HEK293 (cell line): ENCODE measurements around the gene CD164.

Experiments
- CTCF ChIA-PET: fragments of 350-600 bp; formaldehyde crosslinking; extraction: SDS; loops from one replicate; lab custom pipeline; 2021; ENCODE audit warnings: antibody characterized with exemption; lab: Yijun Ruan, JAX
- POLR2A ChIA-PET: fragments of 300-600 bp; formaldehyde crosslinking; extraction: SDS; loops from one replicate; lab custom pipeline; 2020; ENCODE audit warnings: antibody characterized with exemption, inconsistent platforms; lab: Yijun Ruan, JAX
- H3K27ac ChIP-seq: fragments of 200-500 bp; sonication (Bioruptor generic); 2 replicates; pipeline ENCODE4 v1.5.1; 2014; ENCODE audit warnings: low read depth, low read length, control low read depth, inconsistent platforms; ENCODE audit errors: extremely low read depth
- H3K36me3 ChIP-seq, 2 experiments: fragments of 200-500 bp in 1 of 2; sonication (Bioruptor generic) in 1 of 2; 1 replicate in 1 of 2; 2 replicates in 1 of 2; pipeline ENCODE4 v1.5.1; 2014 to 2017; ENCODE audit warnings: inconsistent platforms in 2 of 2, low read length in 2 of 2; ENCODE audit not compliant: control insufficient read depth in 2 of 2, insufficient read depth in 1 of 2
- H3K4me1 ChIP-seq: fragments of 200-500 bp; sonication (Bioruptor generic); 2 replicates; pipeline ENCODE4 v1.5.1; 2014; ENCODE audit warnings: mild to moderate bottlenecking, low read length, inconsistent platforms; ENCODE audit not compliant: control insufficient read depth, insufficient read depth
- H3K4me3 ChIP-seq: 2 replicates; pipeline ENCODE4 v1.5.1; 2011; ENCODE audit warnings: low read depth, mild to moderate bottlenecking, control low read depth, low read length, moderate library complexity
- H3K9me3 ChIP-seq: fragments of 200-500 bp; sonication (Bioruptor generic); 2 replicates; pipeline ENCODE4 v1.5.1; 2014; ENCODE audit warnings: low read depth, low read length, inconsistent platforms; ENCODE audit not compliant: control insufficient read depth, insufficient read depth
- HIC1 ChIP-seq: fragments of 450-650 bp; formaldehyde crosslinking; IDR thresholded peaks from 2 replicates; pipeline ENCODE4 v1.5.1; 2016; ENCODE audit warnings: missing biosample characterization, missing genetic modification characterization
- KLF1 ChIP-seq: fragments of 450-650 bp; formaldehyde crosslinking; IDR thresholded peaks from 2 replicates; pipeline ENCODE4 v1.5.1; 2016; ENCODE audit warnings: missing biosample characterization, missing genetic modification characterization
- PBX3 ChIP-seq: sonication (generic); formaldehyde crosslinking; IDR thresholded peaks from 2 replicates; pipeline ENCODE4 v1.8.1; 2022; ENCODE audit warnings: mild to moderate bottlenecking, moderate library complexity, missing genetic modification reagents
- RBAK ChIP-seq: fragments of 450-650 bp; formaldehyde crosslinking; IDR thresholded peaks from 2 replicates; pipeline ENCODE4 v1.5.1; 2016; ENCODE audit warnings: missing biosample characterization, missing genetic modification characterization
- SETDB1 ChIP-seq: IDR thresholded peaks from one replicate; pipeline ENCODE4 v1.6.1; 2017; ENCODE audit warnings: mild to moderate bottlenecking, low read length, moderate library complexity, mixed read lengths; ENCODE audit not compliant: insufficient read length
- SP3 ChIP-seq: fragments of 450-650 bp; formaldehyde crosslinking; IDR thresholded peaks from 2 replicates; pipeline ENCODE4 v1.5.1; 2016; ENCODE audit warnings: missing biosample characterization, missing genetic modification characterization
- ZBTB10 ChIP-seq: fragments of 450-650 bp; formaldehyde crosslinking; IDR thresholded peaks from 2 replicates; pipeline ENCODE4 v1.5.1; 2016; ENCODE audit warnings: missing biosample characterization, missing genetic modification characterization
- ZBTB17 ChIP-seq: fragments of 450-650 bp; formaldehyde crosslinking; IDR thresholded peaks from 2 replicates; pipeline ENCODE4 v1.5.1; 2016; ENCODE audit warnings: missing biosample characterization, missing genetic modification characterization
- ZNF146 ChIP-seq: fragments of 450-650 bp; formaldehyde crosslinking; IDR thresholded peaks from 2 replicates; pipeline ENCODE4 v1.5.1; 2016; ENCODE audit warnings: missing biosample characterization, missing genetic modification characterization
- ZNF223 ChIP-seq: fragments of 450-650 bp; formaldehyde crosslinking; IDR thresholded peaks from 2 replicates; pipeline ENCODE4 v1.5.1; 2016; ENCODE audit warnings: missing biosample characterization, missing genetic modification characterization
- ZNF274 ChIP-seq, 2 experiments: fragments of 200-500 bp in 1 of 2; fragments of 450-650 bp in 1 of 2; sonication (Bioruptor generic) in 1 of 2; formaldehyde crosslinking in 1 of 2; IDR thresholded peaks; 2 replicates each; pipeline versions ENCODE4 v1.5.1 to v1.6.1; 2014 to 2016; ENCODE audit warnings: borderline replicate concordance in 1 of 2, inconsistent platforms in 1 of 2, low read length in 1 of 2, missing biosample characterization in 1 of 2, missing genetic modification characterization in 1 of 2
- ZNF341 ChIP-seq: fragments of 450-650 bp; formaldehyde crosslinking; IDR thresholded peaks from 2 replicates; pipeline ENCODE4; 2016; ENCODE audit warnings: low read depth, missing biosample characterization, missing genetic modification characterization
- ZNF350 ChIP-seq: fragments of 450-650 bp; formaldehyde crosslinking; IDR thresholded peaks from 2 replicates; pipeline ENCODE4 v1.5.0; 2017; ENCODE audit warnings: missing biosample characterization, mild to moderate bottlenecking, missing genetic modification characterization
- ZNF549 ChIP-seq: fragments of 450-650 bp; IDR thresholded peaks from 2 replicates; pipeline ENCODE4 v1.5.1; 2018; ENCODE audit warnings: missing biosample characterization, missing genetic modification characterization, mild to moderate bottlenecking, inconsistent platforms, moderate library complexity
- ZNF580 ChIP-seq: fragments of 450-650 bp; formaldehyde crosslinking; IDR thresholded peaks from 2 replicates; pipeline ENCODE4 v1.5.1; 2016; ENCODE audit warnings: missing biosample characterization, missing genetic modification characterization
- ZNF664 ChIP-seq: fragments of 450-650 bp; formaldehyde crosslinking; IDR thresholded peaks from 2 replicates; pipeline ENCODE4 v1.5.1; 2016; ENCODE audit warnings: missing biosample characterization, missing genetic modification characterization
- ZNF707 ChIP-seq: fragments of 450-650 bp; formaldehyde crosslinking; IDR thresholded peaks from 2 replicates; pipeline ENCODE4 v1.5.1; 2016; ENCODE audit warnings: missing biosample characterization, missing genetic modification characterization
- ZNF747 ChIP-seq: fragments of 450-650 bp; formaldehyde crosslinking; IDR thresholded peaks from 2 replicates; pipeline ENCODE4 v1.5.1; 2016; ENCODE audit warnings: missing biosample characterization, missing genetic modification characterization

CD164 gene

GRCh38 chr6:109356237-109356636 is 26.0 kb downstream of the CD164 start:
- no peaks in the 10 kb centered on the region for H3K4me1 ChIP-seq
- POLR2A ChIA-PET = no interaction called here

GRCh38 chr6:109351231-109352130 is 30.8 kb downstream of the CD164 start:
- H3K9me3 ChIP-seq = no peaks in the 10 kb centered on the region
- H3K27ac ChIP-seq = no peak overlapping the region
- TF ChIP-seq ZNF146 (tag by site-specific recombination) (no peak), KLF1 (tag by site-specific recombination) (peak; percentile 48), ZNF341 (tag by site-specific recombination) (no peak), ZNF549 (tag by site-specific recombination) (no peak)
- H3K36me3 ChIP-seq = peaks cover 0 to 27% of the 10 kb centered on the region in 2 experiments; a peak in 1 of 3 replicates
- POLR2A ChIA-PET = no interaction called here
- CTCF ChIA-PET = interaction anchor here (1.8 to 2.2 kb wide), 2 partner anchors 32 to 164 kb away, joined by 7 to 12 read pairs; partner anchors contain the start of gene CD164
- H3K4me1 ChIP-seq = peaks cover 3% of the 10 kb centered on the region; the same call in 1 of the 2 replicates
- H3K4me3 ChIP-seq = no peak overlapping the region

More at GRCh38 chr6:109356237-109356636, 26.0 kb downstream of the CD164 start:
- peaks cover 0 to 74% of the 10 kb centered on the region in 2 experiments; a peak in 1 of 3 replicates for H3K36me3 ChIP-seq
- H3K9me3 ChIP-seq = no peaks in the 10 kb centered on the region
- no peak overlapping the region for H3K27ac ChIP-seq
- H3K4me3 ChIP-seq = no peak overlapping the region
- CTCF ChIA-PET = interaction anchor here (0.5 kb wide), 1 partner anchor 28 kb away, joined by 4 read pairs; no protein-coding TSS in a partner anchor
- TF ChIP-seq ZNF707 (tag by site-specific recombination) (peak; percentile 91), SETDB1 (peak; percentile 43), ZNF664 (no peak)

GRCh38 chr6:109349419-109349987 is 32.8 kb downstream of the CD164 start:
- TF ChIP-seq ZNF580 (tag by site-specific recombination) (0 out of 2 replicates have a peak, but pooled peaks have one; percentile 24), ZNF350 (tag by site-specific recombination) (0 out of 2 replicates have a peak, but pooled peaks have one; percentile 9), ZNF274 (IDR thresholded peaks at IDR 0.05; ENCODE audit: low read length) (no peak), ZNF274 (tag by site-specific recombination; IDR thresholded peaks at IDR 0.05; ENCODE audit: borderline replicate concordance) (no peak), ZBTB17 (tag by site-specific recombination) (peak; percentile 89)
- H3K4me3 ChIP-seq = no peak overlapping the region
- no peak overlapping the region for H3K27ac ChIP-seq
- ChIA-PET POLR2A (interaction anchor here (0.7 to 1.2 kb wide), 3 partner anchors 95 to 180 kb away, joined by 4 to 8 read pairs (median 4); no protein-coding TSS in a partner anchor), CTCF (interaction anchor here (1.8 to 2.2 kb wide), 2 partner anchors 34 to 162 kb away, joined by 7 to 12 read pairs; partner anchors contain the start of gene CD164)
- H3K4me1 ChIP-seq = peaks cover 3% of the 10 kb centered on the region; the same call in 1 of the 2 replicates
- peaks cover 0 to 13% of the 10 kb centered on the region in 2 experiments; a peak in 1 of 3 replicates for H3K36me3 ChIP-seq
- H3K9me3 ChIP-seq = no peaks in the 10 kb centered on the region

- peaks cover 0 to 5% of the 10 kb centered on the region in 2 experiments; a peak in 1 of 3 replicates for H3K36me3 ChIP-seq
- H3K27ac ChIP-seq = no peak overlapping the region
- no peaks in the 10 kb centered on the region for H3K9me3 ChIP-seq
- H3K4me1 ChIP-seq = peaks cover 3% of the 10 kb centered on the region; the same call in 1 of the 2 replicates
- CTCF ChIA-PET = no interaction called here
- no peak overlapping the region for H3K4me3 ChIP-seq
- POLR2A ChIA-PET = no interaction called here
- TF ChIP-seq ZNF747 = no peak
- TF ChIP-seq RBAK (tag by site-specific recombination) = no peak
- TF ChIP-seq ZNF223 (tag by site-specific recombination) = no peak
- TF ChIP-seq PBX3 = no peak
- TF ChIP-seq ZBTB10 (tag by site-specific recombination) = no peak
- TF ChIP-seq HIC1 = no peak
- TF ChIP-seq ZNF350 (tag by site-specific recombination) = no peak
- TF ChIP-seq SP3 (tag by site-specific recombination) = no peak
Measured at GRCh38 chr6:109348226-109348625, 34.0 kb downstream of the CD164 start.
